Sigmoid colon (tissue), 7 donors: ENCODE data around the gene SLC13A3. TPM values are rescaled to one million over a fixed set of nuclear protein-coding genes. Genes with fewer than 3 reads are reported as not detected.

Experiments
- DNase-seq: peaks from one replicate; pipeline ENCODE4 v3.0.0-alpha.2; 2019
- H3K27ac ChIP-seq, 4 donors: fragments of 200-600 bp; sonication (generic); one replicate each; pipeline ENCODE4 v1.5.1; 2016 to 2019; ENCODE audit warnings: mild to moderate bottlenecking in 1 of 4
- H3K27me3 ChIP-seq, 3 donors: fragments of 200-600 bp; sonication (generic); one replicate each; pipeline ENCODE4 v1.5.1; 2019; ENCODE audit warnings: mild to moderate bottlenecking in 1 of 3
- H3K36me3 ChIP-seq, 4 donors: fragments of 200-600 bp; sonication (generic); one replicate each; pipeline ENCODE4 v1.5.1; 2016 to 2019
- H3K4me1 ChIP-seq, 4 donors: fragments of 200-600 bp; sonication (generic); one replicate each; pipeline ENCODE4 v1.5.1; 2017 to 2019
- H3K4me3 ChIP-seq, 4 donors: fragments of 200-600 bp; sonication (generic); one replicate each; pipeline ENCODE4 v1.5.1; 2017 to 2019; ENCODE audit warnings: mild to moderate bottlenecking in 2 of 4, moderate library complexity in 1 of 4
- H3K9me3 ChIP-seq, 4 donors: fragments of 200-600 bp in 3 of 4; sonication (generic) in 3 of 4; one replicate each; pipeline versions ENCODE4 v1.5.1 to v1.6.1; 2013 to 2019
- CTCF ChIP-seq, 4 experiments: fragments of 450-650 bp in 3 of 4; fragments of 200-600 bp in 1 of 4; IDR thresholded peaks; one replicate each; pipeline ENCODE4 v1.5.1; 2016 to 2019; ENCODE audit warnings: antibody characterized with exemption in 4 of 4, mild to moderate bottlenecking in 3 of 4, moderate library complexity in 2 of 4
- EP300 ChIP-seq, 4 donors: sonication (generic); formaldehyde crosslinking; IDR thresholded peaks; one replicate each; pipeline ENCODE4 v1.6.1; 2017; ENCODE audit warnings: antibody characterized with exemption in 4 of 4
- POLR2A ChIP-seq, 2 donors: fragments of 450-650 bp; IDR thresholded peaks; one replicate each; pipeline ENCODE4 v1.6.1; 2016; ENCODE audit warnings: antibody characterized with exemption in 2 of 2, mild to moderate bottlenecking in 2 of 2, moderate library complexity in 2 of 2
- POLR2AphosphoS5 ChIP-seq, 4 donors: sonication (generic); formaldehyde crosslinking; IDR thresholded peaks; one replicate each; pipeline ENCODE4 v1.6.1; 2017; ENCODE audit warnings: antibody characterized with exemption in 4 of 4
- WGBS, 2 donors: extraction: QIAGEN DNeasy Blood & Tissue Kit; methylation state at CpG; one replicate each; pipeline ENCODE4 v1.1.7; 2013; 5-methylcytosine and 5-hydroxymethylcytosine counted together
- intact Hi-C: fragments of 100-400 bp; cut with DNase I; formaldehyde crosslinking; loops from one replicate; pipeline ENCODE4 v1.15.1; 2023
- polyA plus RNA-seq, 3 donors: library from polyadenylated mRNA; stranded (reverse); fragments of 200-250 nt; gene quantifications; one replicate each; pipeline ENCODE4 v1.2.3, GENCODE V29; 2013
- total RNA-seq, 4 donors: library from RNA; depleted of rRNA; stranded (reverse); fragments of >200 nt; gene quantifications; one replicate each; pipeline ENCODE4 v1.1.0, GENCODE V29; 2016
- donor health status: healthy with polysubstance abuse.
- donor health status: Bipolar disorder and iron deficiency.
- donor health status: healthy.

The SLC13A3 gene
- total and polyA plus RNA-seq, 7 donors = 0.48 to 4.2 (median 1.1) TPM; not detected in 2

GRCh38 chr20:46562373-46563169, 88.7 kb downstream of the SLC13A3 start:
- no peaks in the 10 kb centered on the region for H3K36me3 ChIP-seq
- H3K27me3 ChIP-seq = no peaks in the 10 kb centered on the region
- peaks cover 0 to 12% (median 8%) of the 10 kb centered on the region in 4 donors for H3K4me1 ChIP-seq
- peak overlapping the region in 3 of 4 donors; percentile 48 to 70 (median 67) for H3K27ac ChIP-seq
- intact Hi-C loops = loop anchor here (5.0 kb wide), 1 partner anchor 120 kb away; no protein-coding TSS in a partner anchor
- no peaks in the 10 kb centered on the region for H3K9me3 ChIP-seq
- no peak for TF ChIP-seq POLR2AphosphoS5 (IDR thresholded peaks at IDR 0.05)
- peak; percentile 36 to 92 (median 79) for TF ChIP-seq CTCF (IDR thresholded peaks at IDR 0.05)
- peak overlapping the region in 3 of 4 donors; percentile 21 to 39 (median 29) for H3K4me3 ChIP-seq
- 15 to 24% methylated on average over 19 of the region's 19 CpGs for WGBS, 2 donors
- peak; percentile 85 for DNase-seq

DNA sequence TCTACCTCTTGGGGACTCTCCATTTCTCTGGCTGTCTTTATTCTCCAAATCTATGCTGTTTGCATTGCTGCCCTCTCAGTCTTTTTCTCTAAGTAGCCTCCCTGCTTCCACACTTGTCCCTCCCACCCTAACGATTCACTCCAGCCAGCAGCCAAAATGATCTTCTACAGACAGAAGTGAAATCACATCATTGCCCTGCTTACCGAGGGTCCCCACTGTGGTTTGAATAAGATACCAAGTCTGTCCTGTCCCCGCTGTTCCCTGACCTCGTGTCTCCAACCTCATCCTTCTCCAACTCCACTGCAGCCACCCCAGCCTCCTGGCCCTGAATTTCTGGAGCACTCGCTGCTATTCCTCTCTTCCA, 89.3 kb downstream of the SLC13A3 start:
- DNase-seq = no peak
- Histone ChIP-seq H3K36me3 (no peaks in the 10 kb centered on the region), H3K4me3 (peak overlapping the region in 3 of 4 donors; percentile 21 to 39 (median 29)), H3K27me3 (no peaks in the 10 kb centered on the region), H3K4me1 (peaks cover 0 to 12% (median 8%) of the 10 kb centered on the region in 4 donors), H3K27ac (peak overlapping the region in 3 of 4 donors; percentile 48 to 70 (median 67)), H3K9me3 (no peaks in the 10 kb centered on the region)
- intact Hi-C loops = loop anchor here (5.0 kb wide), 1 partner anchor 120 kb away; no protein-coding TSS in a partner anchor
- 45 to 49% methylated on average over 5 of the region's 5 CpGs for WGBS, 2 donors
- TF ChIP-seq CTCF (IDR thresholded peaks at IDR 0.05) = no peak
- TF ChIP-seq POLR2AphosphoS5 (IDR thresholded peaks at IDR 0.05) = no peak
- TF ChIP-seq POLR2A (IDR thresholded peaks at IDR 0.05) = no peak
- TF ChIP-seq EP300 (IDR thresholded peaks at IDR 0.05) = no peak

DNA sequence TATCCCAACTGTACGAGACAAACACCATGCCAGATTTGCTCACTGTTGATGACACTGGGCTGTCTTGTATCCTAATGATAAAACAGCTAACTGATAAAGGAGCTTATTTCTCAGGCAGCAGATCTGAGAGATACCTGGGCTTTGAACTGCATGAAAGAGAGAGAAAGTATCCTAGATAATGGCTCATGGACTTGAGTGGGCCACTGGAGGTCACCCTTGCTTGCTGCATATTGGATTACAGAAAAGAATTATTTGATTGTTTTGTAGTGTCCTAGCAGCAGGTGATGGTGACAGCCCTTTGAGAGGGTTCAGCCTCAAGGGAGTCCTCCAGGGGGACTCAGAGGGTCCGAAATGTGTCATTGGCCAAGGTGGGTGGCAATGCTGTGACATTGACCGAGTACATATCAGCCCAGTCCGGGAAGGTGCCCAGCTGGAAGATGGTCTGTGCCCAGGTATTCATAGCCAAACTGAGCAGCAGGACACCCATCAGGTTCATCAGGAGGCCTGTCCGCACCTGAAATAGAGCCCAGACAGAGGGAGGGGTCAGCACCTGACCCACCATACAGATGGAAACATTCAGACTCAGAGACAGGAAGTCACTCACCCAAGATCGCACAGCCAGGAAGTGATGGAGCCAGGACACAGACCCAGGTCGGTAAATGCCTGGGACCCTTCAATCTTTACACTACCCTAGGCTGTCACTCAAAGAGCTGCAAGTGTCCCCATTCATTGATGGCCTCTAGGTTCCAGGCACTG, 91.4 kb downstream of the SLC13A3 start:
- H3K4me3 ChIP-seq = no peak overlapping the region
- H3K36me3 ChIP-seq = no peaks in the 10 kb centered on the region
- H3K4me1 ChIP-seq = peaks cover 0 to 12% (median 8%) of the 10 kb centered on the region in 4 donors
- H3K27me3 ChIP-seq = no peaks in the 10 kb centered on the region
- intact Hi-C loops = loop anchor here (5.0 kb wide), 1 partner anchor 122 kb away; no protein-coding TSS in a partner anchor
- 86 to 88% methylated on average over 7 of the region's 7 CpGs for WGBS, 2 donors
- TF ChIP-seq CTCF (IDR thresholded peaks at IDR 0.05) (no peak), POLR2A (IDR thresholded peaks at IDR 0.05) (no peak), EP300 (IDR thresholded peaks at IDR 0.05) (no peak), POLR2AphosphoS5 (IDR thresholded peaks at IDR 0.05) (no peak)
- no peak overlapping the region for H3K27ac ChIP-seq
- no peaks in the 10 kb centered on the region for H3K9me3 ChIP-seq
- DNase-seq = no peak

DNA sequence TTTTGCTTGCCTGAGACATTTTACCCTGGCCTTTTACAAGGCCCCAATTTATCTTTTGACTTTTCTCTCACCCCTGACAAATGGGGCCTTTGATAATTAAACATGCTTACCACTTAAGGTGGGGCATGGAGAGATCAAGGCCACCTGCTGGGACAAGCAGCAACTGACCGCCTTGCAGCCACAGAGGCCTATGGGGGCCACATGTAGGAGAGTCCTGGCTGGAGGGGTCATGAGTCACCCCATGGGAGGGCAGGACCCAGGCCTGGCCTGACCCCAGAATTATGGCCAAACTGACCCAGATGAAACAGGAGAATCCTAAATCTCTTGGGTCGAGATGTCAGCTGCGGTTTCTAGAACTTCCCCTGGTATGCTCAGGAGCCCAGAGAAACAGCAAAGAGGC, 92.3 kb downstream of the SLC13A3 start:
- DNase-seq = no peak
- H3K4me1 ChIP-seq = peaks cover 0 to 12% (median 8%) of the 10 kb centered on the region in 4 donors

More for the DNA sequence above, 92.3 kb downstream of the SLC13A3 start:
- intact Hi-C loops = no loop called here
- TF ChIP-seq POLR2AphosphoS5 (IDR thresholded peaks at IDR 0.05) = no peak
- TF ChIP-seq POLR2A (IDR thresholded peaks at IDR 0.05) = no peak
- TF ChIP-seq CTCF (IDR thresholded peaks at IDR 0.05) = no peak
- no peak for TF ChIP-seq EP300 (IDR thresholded peaks at IDR 0.05)
- no peaks in the 10 kb centered on the region for H3K9me3 ChIP-seq
- no peaks in the 10 kb centered on the region for H3K27me3 ChIP-seq
- no peaks in the 10 kb centered on the region for H3K36me3 ChIP-seq
- H3K4me3 ChIP-seq = no peak overlapping the region
- no peak overlapping the region for H3K27ac ChIP-seq
- 93 to 94% methylated on average over 3 of the region's 3 CpGs for WGBS, 2 donors
